Astrocyte (in vitro differentiated cells and primary cell): ENCODE measurements around the gene WNT7B.

Experiments
- EZH2 ChIP-seq: IDR thresholded peaks from 2 replicates; pipeline ENCODE4 v1.6.1; 2012; ENCODE audit warnings: mild to moderate bottlenecking, low read length, inconsistent platforms; ENCODE audit not compliant: insufficient read depth
- TF ChIP-seq, protein P1 (sequence below): IDR thresholded peaks from 2 replicates; pipeline ENCODE4 v1.5.1; 2011; ENCODE audit warnings: low read depth, mild to moderate bottlenecking, inconsistent platforms, low read length, moderate library complexity; ENCODE audit not compliant: insufficient read depth

DNA sequence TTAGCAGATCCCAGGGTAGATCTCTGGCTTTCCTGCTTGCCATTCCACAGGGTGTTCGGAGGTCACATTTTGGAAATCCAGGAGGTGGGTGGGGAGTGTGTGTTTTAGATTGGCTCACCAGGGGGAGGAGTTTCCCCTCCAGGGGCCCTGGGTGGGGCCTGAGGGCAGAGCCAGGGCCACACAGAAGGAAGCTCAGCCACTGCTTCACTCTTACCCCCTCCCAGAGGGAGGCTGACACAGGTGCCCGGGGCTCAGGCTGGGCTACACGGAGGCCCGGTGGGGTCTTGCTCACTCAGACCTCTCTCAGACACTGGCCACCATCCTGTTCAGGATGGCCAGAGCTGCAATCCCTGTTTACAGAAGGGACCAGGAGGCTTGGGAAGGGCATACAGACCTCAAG, 2.5 kb downstream of the WNT7B start:
- TF ChIP-seq, protein P1, sequence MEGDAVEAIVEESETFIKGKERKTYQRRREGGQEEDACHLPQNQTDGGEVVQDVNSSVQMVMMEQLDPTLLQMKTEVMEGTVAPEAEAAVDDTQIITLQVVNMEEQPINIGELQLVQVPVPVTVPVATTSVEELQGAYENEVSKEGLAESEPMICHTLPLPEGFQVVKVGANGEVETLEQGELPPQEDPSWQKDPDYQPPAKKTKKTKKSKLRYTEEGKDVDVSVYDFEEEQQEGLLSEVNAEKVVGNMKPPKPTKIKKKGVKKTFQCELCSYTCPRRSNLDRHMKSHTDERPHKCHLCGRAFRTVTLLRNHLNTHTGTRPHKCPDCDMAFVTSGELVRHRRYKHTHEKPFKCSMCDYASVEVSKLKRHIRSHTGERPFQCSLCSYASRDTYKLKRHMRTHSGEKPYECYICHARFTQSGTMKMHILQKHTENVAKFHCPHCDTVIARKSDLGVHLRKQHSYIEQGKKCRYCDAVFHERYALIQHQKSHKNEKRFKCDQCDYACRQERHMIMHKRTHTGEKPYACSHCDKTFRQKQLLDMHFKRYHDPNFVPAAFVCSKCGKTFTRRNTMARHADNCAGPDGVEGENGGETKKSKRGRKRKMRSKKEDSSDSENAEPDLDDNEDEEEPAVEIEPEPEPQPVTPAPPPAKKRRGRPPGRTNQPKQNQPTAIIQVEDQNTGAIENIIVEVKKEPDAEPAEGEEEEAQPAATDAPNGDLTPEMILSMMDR, result no peak
- TF ChIP-seq EZH2, result no peak
